K562 (cell line): ENCODE data around the gene TAAR2. TPM values are rescaled to one million over a fixed set of nuclear protein-coding genes. Genes with fewer than 3 reads are reported as not detected.
"Not testable (repeated sequence)": the region's sequence is repeated elsewhere in the genome, so short reads cannot be mapped to it uniquely, and the experiment has no call there.

Experiments used
- ATAC-seq: fragments of 200-7000 bp; cut with Tn5 transposase; 3 replicates; pipeline ENCODE4 v1.9.1; 2020; ENCODE audit warnings: moderate library complexity
- BruUV-seq: library from RNA; stranded (reverse); fragments of 400-500 nt; replicated peaks from 2 replicates; lab custom pipeline; 2021; lab: Mats Ljungman, UMichigan
- CTCF ChIA-PET: fragments of 300-600 bp; formaldehyde crosslinking; extraction: SDS; loops from one replicate; lab custom pipeline; 2021; ENCODE audit warnings: low intra/inter-chr PET ratio; lab: Yijun Ruan, JAX
- POLR2A ChIA-PET: fragments of 300-600, 350-650 bp; sonication (Branson Sonifier 250); formaldehyde crosslinking; extraction: SDS; loops from one replicate; lab custom pipeline; 2021; ENCODE audit warnings: antibody characterized with exemption, inconsistent platforms; lab: Yijun Ruan, JAX
- DNase-seq, 4 experiments: peaks; one replicate each; pipeline versions ENCODE4 v3.0.0 to v3.0.0-alpha.2; 2011 to 2018; ENCODE audit warnings: low spot score in 3 of 4, mixed read lengths in 3 of 4; ENCODE audit errors: extremely low read depth in 1 of 4
- FAIRE-seq: peaks from 2 replicates; lab custom pipeline; 2011; peaks lifted over from hg19 to GRCh38; lab: Jason Lieb, UNC
- H2AFZ ChIP-seq: 2 replicates; pipeline ENCODE4 v1.6.0; 2011; ENCODE audit warnings: low read depth, low read length, control low read depth, inconsistent platforms
- H3K27ac ChIP-seq: fragments of 200-600 bp; 3 replicates; pipeline ENCODE4 v1.8.0; 2011; ENCODE audit warnings: low read depth, mild to moderate bottlenecking, control low read depth, inconsistent platforms, low read length, moderate library complexity, mixed read lengths; ENCODE audit errors: extremely low read depth
- H3K27me3 ChIP-seq, 2 experiments: fragments of 300-600 bp in 1 of 2; 2 replicates in 1 of 2; 3 replicates in 1 of 2; pipeline versions ENCODE4 v1.6.0 to v1.8.0; 2011; ENCODE audit warnings: inconsistent platforms in 2 of 2, low read length in 2 of 2, mild to moderate bottlenecking in 1 of 2, mixed read lengths in 1 of 2, moderate library complexity in 1 of 2; ENCODE audit not compliant: control insufficient read depth in 2 of 2, insufficient read depth in 2 of 2
- H3K36me3 ChIP-seq: fragments of 300-600 bp; 3 replicates; pipeline ENCODE4 v1.8.0; 2011; ENCODE audit warnings: mild to moderate bottlenecking, low read length, inconsistent platforms; ENCODE audit not compliant: control insufficient read depth, insufficient read depth
- H3K4me1 ChIP-seq, 2 experiments: fragments of 200-600 bp in 1 of 2; replicated peaks in 1 of 2; 2 replicates in 1 of 2; 3 replicates in 1 of 2; pipeline versions ENCODE4 v1.5.1 to v1.8.0; 2011; ENCODE audit warnings: inconsistent platforms in 2 of 2, low read length in 2 of 2, mild to moderate bottlenecking in 1 of 2, mixed read lengths in 1 of 2, moderate library complexity in 1 of 2; ENCODE audit not compliant: control insufficient read depth in 2 of 2, insufficient read depth in 2 of 2
- H3K4me2 ChIP-seq: 2 replicates; pipeline ENCODE4 v1.6.1; 2011; ENCODE audit warnings: low read length, control low read depth, inconsistent platforms, mixed read lengths; ENCODE audit not compliant: insufficient read depth
- H3K4me3 ChIP-seq: fragments of 200-600 bp; sonication (generic), shearing (Covaris generic); 2 replicates; pipeline ENCODE4 v1.5.1; 2016; ENCODE audit warnings: control low read depth, inconsistent platforms
- H3K79me2 ChIP-seq: fragments of 200-600 bp; 3 replicates; pipeline ENCODE4 v1.8.0; 2011; ENCODE audit warnings: low read length, inconsistent platforms; ENCODE audit not compliant: control insufficient read depth, insufficient read depth
- H3K9ac ChIP-seq, 2 experiments: 2 replicates each; pipeline versions ENCODE4 v1.6.0 to v1.6.1; 2011; ENCODE audit warnings: low read depth in 2 of 2, low read length in 2 of 2, control low read depth in 1 of 2, inconsistent platforms in 1 of 2, mild to moderate bottlenecking in 1 of 2, mixed read lengths in 1 of 2; ENCODE audit not compliant: insufficient read depth in 1 of 2
- H3K9me1 ChIP-seq: one replicate; pipeline ENCODE4 v1.6.0; 2011; ENCODE audit warnings: inconsistent platforms, mild to moderate bottlenecking, low read length, moderate library complexity; ENCODE audit not compliant: control insufficient read depth, insufficient read depth
- H3K9me3 ChIP-seq: replicated peaks from 2 replicates; pipeline ENCODE4 v1.5.1; 2011; ENCODE audit warnings: low read depth, low read length, inconsistent platforms; ENCODE audit not compliant: control insufficient read depth, insufficient read depth
- H4K20me1 ChIP-seq: replicated peaks from 2 replicates; pipeline ENCODE4 v1.6.1; 2011; ENCODE audit warnings: low read length, inconsistent platforms, mixed read lengths; ENCODE audit not compliant: control insufficient read depth, insufficient read depth
- BDP1 ChIP-seq: IDR thresholded peaks from 3 replicates; pipeline ENCODE4 v1.6.1; 2011; ENCODE audit not compliant: insufficient read length, insufficient read depth
- BRCA1 ChIP-seq, 2 experiments: fragments of 450-650 bp in 1 of 2; sonication (generic) in 1 of 2; formaldehyde crosslinking in 1 of 2; IDR thresholded peaks; 2 replicates each; pipeline versions ENCODE4 v1.5.0 to v1.6.1; 2017 to 2020; ENCODE audit warnings: mild to moderate bottlenecking in 1 of 2, missing genetic modification reagents in 1 of 2
- FOXJ3 ChIP-seq: sonication (generic); formaldehyde crosslinking; IDR thresholded peaks from 2 replicates; pipeline ENCODE4 v1.4.0; 2020; ENCODE audit warnings: mild to moderate bottlenecking, missing genetic modification reagents
- MEIS2 ChIP-seq: fragments of 450-650 bp; IDR thresholded peaks from 2 replicates; pipeline ENCODE4 v1.6.1; 2014; ENCODE audit warnings: mild to moderate bottlenecking; ENCODE audit not compliant: partially characterized antibody
- NELFE ChIP-seq: IDR thresholded peaks from 2 replicates; pipeline ENCODE4 v1.6.1; 2011; ENCODE audit warnings: mild to moderate bottlenecking; ENCODE audit not compliant: insufficient read depth, insufficient read length
- WGBS: fragments of 100-300 bp; shearing (Covaris generic); methylation state at CpG from one replicate; pipeline ENCODE4 v1.1.6; 2016; ENCODE audit warnings: low coverage, mixed read lengths; ENCODE audit not compliant: insufficient coverage; ENCODE audit errors: missing lambda C conversion rate; 5-methylcytosine and 5-hydroxymethylcytosine counted together
- in situ Hi-C: fragments of 300-500 bp; cut with MboI; formaldehyde crosslinking; loops from 4 replicates; pipeline ENCODE4 v1.15.0; 2018; ENCODE audit warnings: inconsistent platforms, mixed read lengths
- intact Hi-C: fragments of 100-400 bp; cut with micrococcal nuclease; formaldehyde crosslinking; loops from 2 replicates; pipeline ENCODE4 v1.14.2; 2022
- polyA plus RNA-seq, 8 experiments: library from polyadenylated mRNA; depleted of rRNA in 4 of 8; stranded (reverse) in 5 of 8; unstranded in 3 of 8; fragments of >200 nt; fragmentation: Nextera tagmentation in 2 of 8; fragmentation: Illumina TruSeq in 1 of 8; extraction: Ambion mirVana in 2 of 8; extraction: Trizol in 1 of 8; gene quantifications; 2 replicates each; pipeline versions ENCODE4 v1.2.1 to v1.2.3, GENCODE V29; 2011 to 2014; ENCODE audit warnings: inconsistent platforms in 1 of 8, missing spikeins in 1 of 8
- total RNA-seq, 7 experiments: library from RNA; depleted of rRNA in 6 of 7; stranded (reverse); fragments of >200 nt in 6 of 7; fragmentation: Illumina TruSeq in 2 of 7; extraction: Trizol in 2 of 7; gene quantifications; 2 replicates each; pipeline versions ENCODE4 v1.2.1 to v1.2.3, GENCODE V29; 2011 to 2021; ENCODE audit warnings: low replicate concordance in 1 of 7
- TF ChIP-seq, protein P1 (sequence below): sonication (generic); formaldehyde crosslinking; IDR thresholded peaks from 2 replicates; pipeline ENCODE4 v1.5.0; 2020; ENCODE audit warnings: missing genetic modification reagents
- TF ChIP-seq, protein P2 (sequence below): sonication (generic); formaldehyde crosslinking; IDR thresholded peaks from 2 replicates; pipeline ENCODE4 v1.8.0; 2022; ENCODE audit warnings: mild to moderate bottlenecking, missing genetic modification reagents

TAAR2 gene
- total and polyA plus RNA-seq, 9 of the 15 experiments (the other 6 are each of a cell fraction or from before 2014, with no cell fraction given) = not detected

- DNase-seq (no peak), FAIRE-seq (no peak), ATAC-seq (no peak)
- no peak overlapping the region for H3K4me2 ChIP-seq
- no peak overlapping the region for H3K9ac ChIP-seq
- no peaks in the 10 kb centered on the region for H4K20me1 ChIP-seq
- H3K27me3 ChIP-seq = no peaks in the 10 kb centered on the region
- 2% methylated on average over 3 of the region's 3 CpGs for WGBS
- intact Hi-C loops = no loop called here
- H3K36me3 ChIP-seq = no peaks in the 10 kb centered on the region
- no peaks in the 10 kb centered on the region for H3K9me3 ChIP-seq
- TF ChIP-seq NELFE (no peak), MEIS2 (no peak), FOXJ3 (CRISPR knock-in tag) (no peak), BRCA1 (IDR thresholded peaks at IDR 0.05) (no peak), BRCA1 (CRISPR knock-in tag; IDR thresholded peaks at IDR 0.05) (no peak), BDP1 (no peak)
- TF ChIP-seq, protein P1, sequence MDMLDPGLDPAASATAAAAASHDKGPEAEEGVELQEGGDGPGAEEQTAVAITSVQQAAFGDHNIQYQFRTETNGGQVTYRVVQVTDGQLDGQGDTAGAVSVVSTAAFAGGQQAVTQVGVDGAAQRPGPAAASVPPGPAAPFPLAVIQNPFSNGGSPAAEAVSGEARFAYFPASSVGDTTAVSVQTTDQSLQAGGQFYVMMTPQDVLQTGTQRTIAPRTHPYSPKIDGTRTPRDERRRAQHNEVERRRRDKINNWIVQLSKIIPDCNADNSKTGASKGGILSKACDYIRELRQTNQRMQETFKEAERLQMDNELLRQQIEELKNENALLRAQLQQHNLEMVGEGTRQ (CRISPR knock-in tag) = no peak
- TF ChIP-seq, protein P2, sequence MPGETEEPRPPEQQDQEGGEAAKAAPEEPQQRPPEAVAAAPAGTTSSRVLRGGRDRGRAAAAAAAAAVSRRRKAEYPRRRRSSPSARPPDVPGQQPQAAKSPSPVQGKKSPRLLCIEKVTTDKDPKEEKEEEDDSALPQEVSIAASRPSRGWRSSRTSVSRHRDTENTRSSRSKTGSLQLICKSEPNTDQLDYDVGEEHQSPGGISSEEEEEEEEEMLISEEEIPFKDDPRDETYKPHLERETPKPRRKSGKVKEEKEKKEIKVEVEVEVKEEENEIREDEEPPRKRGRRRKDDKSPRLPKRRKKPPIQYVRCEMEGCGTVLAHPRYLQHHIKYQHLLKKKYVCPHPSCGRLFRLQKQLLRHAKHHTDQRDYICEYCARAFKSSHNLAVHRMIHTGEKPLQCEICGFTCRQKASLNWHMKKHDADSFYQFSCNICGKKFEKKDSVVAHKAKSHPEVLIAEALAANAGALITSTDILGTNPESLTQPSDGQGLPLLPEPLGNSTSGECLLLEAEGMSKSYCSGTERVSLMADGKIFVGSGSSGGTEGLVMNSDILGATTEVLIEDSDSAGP (CRISPR knock-in tag) = no peak
- no peaks in the 10 kb centered on the region for H3K9me1 ChIP-seq
- POLR2A ChIA-PET = no interaction called here
- no peak overlapping the region for H3K27ac ChIP-seq
- CTCF ChIA-PET = no interaction called here
- H2AFZ ChIP-seq = no peak overlapping the region
- in situ Hi-C loops = no loop called here
- H3K4me3 ChIP-seq = no peak overlapping the region
- no TSS peak for BruUV-seq
- no peaks in the 10 kb centered on the region for H3K79me2 ChIP-seq
- H3K4me1 ChIP-seq = no peaks in the 10 kb centered on the region
These were observed 19.5 kb upstream of the TAAR2 start for GRCh38 chr6:132643547-132643946.

- H3K27ac ChIP-seq, ATAC-seq, H2AFZ ChIP-seq, BruUV-seq, H3K9ac ChIP-seq, H3K4me2 ChIP-seq, DNase-seq, H3K9me3 ChIP-seq, intact Hi-C loops, H3K79me2 ChIP-seq, POLR2A ChIA-PET, H3K36me3 ChIP-seq, in situ Hi-C loops, H3K27me3 ChIP-seq, H3K9me1 ChIP-seq, H3K4me1 ChIP-seq, H4K20me1 ChIP-seq, FAIRE-seq, H3K4me3 ChIP-seq: not testable (repeated sequence)
- 0% methylated on average over 1 of the region's 1 CpG for WGBS
- CTCF ChIA-PET = interaction anchor here (0.6 kb wide), 1 partner anchor 25 kb away, joined by 4 read pairs; no protein-coding TSS in a partner anchor
These were observed 13.1 kb upstream of the TAAR2 start for GRCh38 chr6:132637135-132637534.
